HAP-1 (cell line): ENCODE measurements around the gene PLEKHM3.

ENCODE experiments used
- DNase-seq, 2 experiments: peaks; one replicate each; pipeline ENCODE4 v3.0.0-alpha.2; 2016 to 2020; ENCODE audit warnings: low spot score in 2 of 2
- H3K27me3 ChIP-seq: fragments of 250-450 bp; sonication (Bioruptor Pico); 2 replicates; pipeline ENCODE4 v1.5.1; 2020; ENCODE audit warnings: low read depth, mild to moderate bottlenecking, moderate library complexity
- H3K36me3 ChIP-seq: fragments of 250-450 bp; sonication (Bioruptor Pico); replicated peaks from 2 replicates; pipeline ENCODE4 v1.5.1; 2020; ENCODE audit warnings: mild to moderate bottlenecking
- H3K4me1 ChIP-seq: fragments of 250-450 bp; sonication (Bioruptor Pico); 2 replicates; pipeline ENCODE4 v1.5.1; 2020; ENCODE audit warnings: mild to moderate bottlenecking
- H3K4me3 ChIP-seq: fragments of 250-450 bp; sonication (Bioruptor Pico); 2 replicates; pipeline ENCODE4 v1.5.1; 2020; ENCODE audit warnings: mild to moderate bottlenecking, moderate library complexity
- H3K9me3 ChIP-seq: fragments of 250-450 bp; sonication (Bioruptor Pico); 2 replicates; pipeline ENCODE4 v1.5.1; 2020; ENCODE audit warnings: mild to moderate bottlenecking, moderate library complexity
- in situ Hi-C: fragments of 300-500 bp; cut with MboI; formaldehyde crosslinking; loops from 3 replicates; pipeline ENCODE4 v1.14.3; 2020; ENCODE audit warnings: low sequenced_read_pairs, inconsistent platforms, mixed read lengths

PLEKHM3 gene

DNA sequence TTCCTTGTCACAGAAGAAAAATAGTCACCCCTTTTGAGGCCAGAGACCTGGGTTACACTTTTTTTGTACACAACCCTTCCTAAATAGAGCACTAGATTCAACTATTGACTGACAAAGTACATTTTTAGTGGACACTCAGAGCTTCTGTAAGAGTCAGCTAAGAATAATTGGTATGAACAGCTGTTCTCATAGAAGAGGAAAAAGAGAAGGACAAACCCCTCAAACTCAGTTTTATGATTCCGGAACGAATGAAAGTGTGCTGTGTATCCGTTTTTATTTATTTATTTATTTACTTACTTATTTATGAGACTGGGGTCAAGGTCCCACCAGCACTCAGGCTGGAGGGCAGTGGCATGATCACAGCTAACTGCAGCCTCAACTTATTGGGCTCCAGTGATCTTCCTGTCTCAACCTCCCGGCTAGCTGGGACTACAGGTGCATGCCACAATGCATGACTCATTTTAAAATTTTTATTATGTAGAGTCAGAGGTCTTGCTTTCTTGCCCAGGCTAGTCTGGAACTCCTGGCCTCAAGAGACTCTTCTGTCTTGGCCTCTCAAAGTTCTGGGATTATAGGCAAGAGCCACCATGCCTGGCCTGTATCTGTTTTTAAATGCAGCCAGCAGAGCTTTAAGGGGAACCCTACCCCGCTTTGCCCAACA lies 219.6 kb downstream of the PLEKHM3 start:
- Histone ChIP-seq H3K4me3 (no peak overlapping the region), H3K9me3 (no peaks in the 10 kb centered on the region), H3K4me1 (peaks cover 12% of the 10 kb centered on the region), H3K27me3 (no peaks in the 10 kb centered on the region), H3K36me3 (no peaks in the 10 kb centered on the region)
- DNase-seq, result no peak
- in situ Hi-C loops, result no loop called here

GRCh38 chr2:207802650-207803049 lies 222.7 kb downstream of the PLEKHM3 start:
- no peak for DNase-seq
- in situ Hi-C loops, result no loop called here
- H3K4me1 ChIP-seq, result peaks cover 7% of the 10 kb centered on the region
- no peak overlapping the region for H3K4me3 ChIP-seq
- H3K36me3 ChIP-seq, result no peaks in the 10 kb centered on the region
- no peaks in the 10 kb centered on the region for H3K27me3 ChIP-seq
- H3K9me3 ChIP-seq, result no peaks in the 10 kb centered on the region

GRCh38 chr2:207801259-207801658 lies 224.1 kb downstream of the PLEKHM3 start:
- Histone ChIP-seq H3K27me3 (no peaks in the 10 kb centered on the region), H3K9me3 (no peaks in the 10 kb centered on the region), H3K36me3 (no peaks in the 10 kb centered on the region), H3K4me3 (no peak overlapping the region), H3K4me1 (peaks cover 19% of the 10 kb centered on the region)
- in situ Hi-C loops, result no loop called here
- no peak for DNase-seq

- H3K4me1 ChIP-seq, result peaks cover 23% of the 10 kb centered on the region
- in situ Hi-C loops, result no loop called here
- H3K36me3 ChIP-seq, result no peaks in the 10 kb centered on the region
- H3K9me3 ChIP-seq, result no peaks in the 10 kb centered on the region
- peak in 1 of 2 experiments; percentile 55 for DNase-seq
- H3K27me3 ChIP-seq, result no peaks in the 10 kb centered on the region
- no peak overlapping the region for H3K4me3 ChIP-seq
Measured at GRCh38 chr2:207796585-207797350, 228.6 kb downstream of the PLEKHM3 start.

- Histone ChIP-seq H3K9me3 (no peaks in the 10 kb centered on the region), H3K4me3 (no peak overlapping the region), H3K36me3 (no peaks in the 10 kb centered on the region), H3K4me1 (peaks cover 14% of the 10 kb centered on the region), H3K27me3 (no peaks in the 10 kb centered on the region)
- in situ Hi-C loops, result no loop called here
- DNase-seq, result peak in 1 of 2 experiments; percentile 30
Measured at GRCh38 chr2:207792244-207792785, 233.0 kb downstream of the PLEKHM3 start.

GRCh38 chr2:207791579-207792243 lies 233.6 kb downstream of the PLEKHM3 start:
- H3K4me1 ChIP-seq, result peaks cover 8% of the 10 kb centered on the region
- H3K4me3 ChIP-seq, result no peak overlapping the region
- DNase-seq, result no peak
- H3K27me3 ChIP-seq, result no peaks in the 10 kb centered on the region
- in situ Hi-C loops, result no loop called here
- no peaks in the 10 kb centered on the region for H3K36me3 ChIP-seq
- H3K9me3 ChIP-seq, result no peaks in the 10 kb centered on the region

DNA sequence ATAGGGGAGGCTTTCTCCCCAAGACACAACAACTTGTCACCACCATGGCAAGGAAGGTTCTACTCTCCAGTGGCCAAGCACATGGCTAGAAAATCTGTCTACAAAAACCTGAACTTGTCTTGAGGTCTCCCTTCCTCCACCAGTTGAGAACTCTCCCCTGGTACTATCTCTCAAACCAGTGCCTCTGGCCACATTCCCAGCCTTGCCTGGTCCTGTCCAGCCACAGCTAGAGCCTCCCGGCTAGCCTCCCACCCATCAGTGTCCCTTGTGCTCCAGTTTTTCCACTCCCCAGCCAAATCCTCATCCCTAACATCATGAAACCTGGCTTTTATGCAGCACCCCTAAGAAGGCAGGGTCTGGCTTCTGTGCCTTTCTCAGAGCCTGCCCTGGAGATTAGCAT lies 234.4 kb downstream of the PLEKHM3 start:
- in situ Hi-C loops, result no loop called here
- peaks cover 4% of the 10 kb centered on the region for H3K4me1 ChIP-seq

GRCh38 chr2:207787800-207788199 lies 237.5 kb downstream of the PLEKHM3 start:
- no peaks in the 10 kb centered on the region for H3K9me3 ChIP-seq
- no peak for DNase-seq
- no peak overlapping the region for H3K4me3 ChIP-seq
- no peaks in the 10 kb centered on the region for H3K27me3 ChIP-seq
- H3K4me1 ChIP-seq, result peaks cover 4% of the 10 kb centered on the region
- in situ Hi-C loops, result no loop called here
- no peaks in the 10 kb centered on the region for H3K36me3 ChIP-seq

More for the DNA sequence above, 234.4 kb downstream of the PLEKHM3 start:
- H3K4me3 ChIP-seq, result no peak overlapping the region
- DNase-seq, result no peak
- no peaks in the 10 kb centered on the region for H3K36me3 ChIP-seq
- no peaks in the 10 kb centered on the region for H3K27me3 ChIP-seq
- no peaks in the 10 kb centered on the region for H3K9me3 ChIP-seq

- Histone ChIP-seq H3K9me3 (no peaks in the 10 kb centered on the region), H3K4me1 (no peaks in the 10 kb centered on the region; the same call in 1 of the 2 replicates), H3K36me3 (no peaks in the 10 kb centered on the region), H3K4me3 (no peak overlapping the region), H3K27me3 (no peaks in the 10 kb centered on the region)
- DNase-seq, result no peak
- in situ Hi-C loops, result no loop called here
Measured at GRCh38 chr2:207787017-207787416, 238.3 kb downstream of the PLEKHM3 start.

DNA sequence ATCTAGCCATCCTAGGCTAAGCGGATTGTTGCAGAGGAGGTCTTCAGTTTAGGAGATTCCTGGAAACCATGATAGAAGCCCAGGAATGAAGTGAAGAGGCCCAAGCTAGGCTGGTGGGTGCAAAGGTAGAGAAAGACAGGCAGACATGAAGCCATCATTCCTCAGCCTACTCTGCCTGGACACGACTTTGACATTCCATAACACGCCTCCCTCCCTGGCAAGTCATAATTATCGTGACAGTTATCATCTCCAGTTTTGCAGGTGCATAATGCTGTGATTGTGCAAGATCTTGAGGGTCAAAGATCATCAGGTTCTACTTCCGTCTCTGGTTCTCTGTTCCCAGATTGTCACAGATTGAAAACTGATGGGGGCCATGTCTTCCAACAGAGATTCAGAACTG lies 240.4 kb downstream of the PLEKHM3 start:
- Histone ChIP-seq H3K4me3 (no peak overlapping the region), H3K4me1 (peaks cover 2% of the 10 kb centered on the region), H3K9me3 (no peaks in the 10 kb centered on the region), H3K27me3 (no peaks in the 10 kb centered on the region), H3K36me3 (no peaks in the 10 kb centered on the region)
- DNase-seq, result no peak
- in situ Hi-C loops, result no loop called here

DNA sequence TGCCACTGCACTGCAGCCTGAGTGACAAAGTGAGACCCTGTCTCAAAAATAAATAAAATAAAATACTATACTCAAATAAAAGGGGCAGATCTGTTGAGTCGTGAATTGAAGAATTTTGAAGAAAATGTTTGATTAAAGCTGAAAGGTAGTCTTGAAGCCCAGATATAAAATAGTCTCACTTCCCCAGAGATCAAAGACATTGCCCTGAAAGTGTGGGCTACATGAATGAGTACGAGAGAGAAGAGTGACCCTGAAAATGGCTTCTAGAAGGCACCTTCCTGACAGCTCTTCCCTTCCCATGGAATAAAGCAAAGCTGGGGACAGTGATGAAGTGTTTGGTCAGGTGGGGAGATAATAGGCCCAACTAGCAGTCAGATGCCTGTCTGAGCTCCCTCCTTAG lies 241.8 kb downstream of the PLEKHM3 start:
- in situ Hi-C loops, result no loop called here
- Histone ChIP-seq H3K27me3 (no peaks in the 10 kb centered on the region), H3K36me3 (no peaks in the 10 kb centered on the region), H3K9me3 (no peaks in the 10 kb centered on the region), H3K4me1 (peaks cover 6% of the 10 kb centered on the region), H3K4me3 (no peak overlapping the region)
- no peak for DNase-seq

- DNase-seq, result no peak
Measured at GRCh38 chr2:207782238-207783030, 242.9 kb downstream of the PLEKHM3 start.

GRCh38 chr2:207779523-207779922 lies 245.8 kb downstream of the PLEKHM3 start:
- no peak overlapping the region for H3K4me3 ChIP-seq
- H3K36me3 ChIP-seq, result no peaks in the 10 kb centered on the region
- H3K9me3 ChIP-seq, result no peaks in the 10 kb centered on the region
- H3K4me1 ChIP-seq, result peaks cover 6% of the 10 kb centered on the region
- H3K27me3 ChIP-seq, result no peaks in the 10 kb centered on the region
- in situ Hi-C loops, result no loop called here
- no peak for DNase-seq

More at GRCh38 chr2:207782238-207783030, 242.9 kb downstream of the PLEKHM3 start:
- H3K36me3 ChIP-seq, result no peaks in the 10 kb centered on the region
- no peaks in the 10 kb centered on the region for H3K9me3 ChIP-seq
- no peaks in the 10 kb centered on the region for H3K27me3 ChIP-seq
- in situ Hi-C loops, result no loop called here
- H3K4me1 ChIP-seq, result peaks cover 6% of the 10 kb centered on the region
- no peak overlapping the region for H3K4me3 ChIP-seq
